RWPE1 (cell line): ENCODE measurements around the gene CNFN.

Experiments used
- CTCF ChIA-PET: fragments of 350-600 bp; sonication (Branson Sonifier 250); formaldehyde crosslinking; extraction: SDS; loops from one replicate; lab custom pipeline; 2021; lab: Yijun Ruan, JAX
- POLR2A ChIA-PET: fragments of 400-600 bp; formaldehyde crosslinking; extraction: SDS; loops from one replicate; lab custom pipeline; 2020; ENCODE audit warnings: antibody characterized with exemption; ENCODE audit not compliant: low non-redundant PET; lab: Yijun Ruan, JAX
- DNase-seq: peaks from one replicate; pipeline ENCODE4 v3.0.0; 2012; ENCODE audit warnings: low spot score
- H3K27ac ChIP-seq: fragments of 450-650 bp; 2 replicates; pipeline ENCODE4 v1.5.1; 2017
- TF ChIP-seq, protein P1 (sequence below): fragments of 450-650 bp; conservative IDR thresholded peaks from 2 replicates; pipeline ENCODE4 v1.5.1; 2017; ENCODE audit warnings: low read depth, mild to moderate bottlenecking

Gene CNFN

DNA sequence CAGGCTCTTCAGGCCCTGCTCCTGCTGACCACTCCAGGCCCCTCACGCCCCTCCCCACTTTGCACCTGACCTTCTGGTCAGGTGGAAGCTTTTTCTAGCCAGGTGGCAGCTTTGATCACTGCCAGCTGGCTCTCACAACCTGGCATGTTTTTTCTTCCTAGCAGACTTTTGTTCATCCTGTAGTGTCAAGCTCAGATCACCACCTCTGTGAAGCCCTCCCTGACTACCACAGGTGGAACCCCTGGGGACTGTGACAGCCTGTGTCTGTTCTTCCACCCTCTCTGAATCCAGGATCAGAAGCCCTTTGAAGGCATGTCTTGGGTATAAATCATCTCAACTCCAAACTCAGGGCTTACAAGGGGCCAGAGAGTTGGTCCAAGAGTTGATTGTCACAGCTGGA lies 10.3 kb upstream of the CNFN start:
- ChIA-PET CTCF (interaction anchor here (0.6 to 1.4 kb wide), 7 partner anchors 9 to 292 kb away, joined by 3 to 5 read pairs (median 3); partner anchors contain the start of gene POU2F2), POLR2A (interaction anchor here (0.6 kb wide), 1 partner anchor 264 kb away, joined by 7 read pairs; no protein-coding TSS in a partner anchor)
- H3K27ac ChIP-seq: peak overlapping the region; percentile 58

GRCh38 chr19:42397263-42398166 lies 7.4 kb upstream of the CNFN start:
- TF ChIP-seq, protein P1, sequence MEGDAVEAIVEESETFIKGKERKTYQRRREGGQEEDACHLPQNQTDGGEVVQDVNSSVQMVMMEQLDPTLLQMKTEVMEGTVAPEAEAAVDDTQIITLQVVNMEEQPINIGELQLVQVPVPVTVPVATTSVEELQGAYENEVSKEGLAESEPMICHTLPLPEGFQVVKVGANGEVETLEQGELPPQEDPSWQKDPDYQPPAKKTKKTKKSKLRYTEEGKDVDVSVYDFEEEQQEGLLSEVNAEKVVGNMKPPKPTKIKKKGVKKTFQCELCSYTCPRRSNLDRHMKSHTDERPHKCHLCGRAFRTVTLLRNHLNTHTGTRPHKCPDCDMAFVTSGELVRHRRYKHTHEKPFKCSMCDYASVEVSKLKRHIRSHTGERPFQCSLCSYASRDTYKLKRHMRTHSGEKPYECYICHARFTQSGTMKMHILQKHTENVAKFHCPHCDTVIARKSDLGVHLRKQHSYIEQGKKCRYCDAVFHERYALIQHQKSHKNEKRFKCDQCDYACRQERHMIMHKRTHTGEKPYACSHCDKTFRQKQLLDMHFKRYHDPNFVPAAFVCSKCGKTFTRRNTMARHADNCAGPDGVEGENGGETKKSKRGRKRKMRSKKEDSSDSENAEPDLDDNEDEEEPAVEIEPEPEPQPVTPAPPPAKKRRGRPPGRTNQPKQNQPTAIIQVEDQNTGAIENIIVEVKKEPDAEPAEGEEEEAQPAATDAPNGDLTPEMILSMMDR: no peak
- ChIA-PET POLR2A (interaction anchor here (0.7 kb wide), 1 partner anchor 133 kb away, joined by 3 read pairs; no protein-coding TSS in a partner anchor), CTCF (interaction anchor here (1.0 to 1.2 kb wide), 2 partner anchors 23 to 41 kb away, joined by 3 to 5 read pairs; no protein-coding TSS in a partner anchor)
- DNase-seq: no peak
- peak overlapping the region; percentile 95 for H3K27ac ChIP-seq

More for the DNA sequence above, 10.3 kb upstream of the CNFN start:
- DNase-seq: no peak
- TF ChIP-seq, protein P1: no peak

DNA sequence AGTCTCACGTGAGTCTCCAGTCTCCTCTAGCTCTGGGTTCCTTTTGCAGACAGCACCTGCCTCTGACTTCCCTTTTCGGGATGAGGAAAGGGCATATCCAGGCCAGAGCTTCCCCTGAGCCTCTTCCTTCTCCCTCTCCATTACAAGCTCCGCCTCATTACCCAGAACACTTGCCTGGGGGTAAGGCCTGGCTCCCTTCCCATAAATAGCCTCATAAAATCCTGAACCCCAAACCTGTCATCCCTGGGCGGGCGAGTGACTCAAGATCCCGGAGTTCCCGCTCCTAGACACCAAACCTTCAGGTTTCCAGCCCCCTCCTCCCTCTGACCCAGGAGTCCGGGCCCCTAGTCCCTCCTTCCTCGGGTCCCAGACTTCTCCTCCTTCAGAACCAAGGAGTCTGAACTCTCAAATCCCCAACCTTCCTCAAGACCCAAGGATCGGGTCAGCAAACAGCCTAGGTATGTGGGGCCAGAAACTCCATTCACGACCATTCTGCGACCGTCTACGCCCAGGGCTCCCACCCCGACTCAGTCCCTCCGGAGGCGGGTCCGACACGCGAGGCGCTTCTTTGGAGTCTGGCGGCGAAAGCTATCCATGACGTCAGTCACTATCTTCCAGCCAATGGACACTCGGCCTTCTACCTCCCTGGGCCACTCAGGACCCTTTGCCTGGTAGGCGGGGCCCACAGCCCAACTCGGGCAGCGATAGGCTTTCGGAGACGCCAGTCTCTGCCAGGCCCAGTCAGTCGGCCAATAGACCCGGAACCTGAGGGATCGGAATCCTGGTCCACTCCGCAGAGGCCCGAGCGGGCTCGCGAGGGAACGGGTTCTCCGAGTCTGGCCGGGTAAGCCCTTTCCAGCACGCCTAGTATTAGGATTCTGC lies 6.5 kb upstream of the CNFN start:
- TF ChIP-seq, protein P1: no peak
- peak; percentile 100 for DNase-seq
- CTCF ChIA-PET: interaction anchor here (0.9 to 1.2 kb wide), 3 partner anchors 9 to 42 kb away, joined by 3 to 5 read pairs (median 4); no protein-coding TSS in a partner anchor
- POLR2A ChIA-PET: interaction anchor here (0.5 to 0.7 kb wide), 2 partner anchors 12 to 133 kb away, joined by 3 to 5 read pairs; no protein-coding TSS in a partner anchor
- H3K27ac ChIP-seq: peak overlapping the region; percentile 95

DNA sequence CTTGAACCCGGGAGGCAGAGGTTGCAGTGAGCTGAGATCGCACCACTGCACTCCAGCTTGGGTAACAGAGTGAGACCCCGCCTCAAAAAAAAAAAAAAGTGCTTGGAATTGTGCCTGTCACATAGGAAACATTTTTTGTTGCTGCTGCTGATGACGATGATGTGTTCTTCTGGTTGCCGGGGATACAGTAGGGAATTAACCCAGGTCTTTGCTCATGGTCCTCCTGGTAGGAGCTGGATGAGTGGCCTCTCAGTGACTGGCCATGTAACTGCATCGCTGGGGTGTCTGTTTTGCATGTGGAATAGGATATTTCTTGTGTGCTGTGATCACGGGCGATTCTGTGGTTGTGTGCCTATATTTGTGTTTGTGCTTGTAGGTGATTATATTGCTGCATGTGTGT lies 4.7 kb upstream of the CNFN start:
- H3K27ac ChIP-seq: no peak overlapping the region
- POLR2A ChIA-PET: no interaction called here
- DNase-seq: no peak
- TF ChIP-seq, protein P1: no peak
- CTCF ChIA-PET: interaction anchor here (0.6 kb wide), 1 partner anchor 49 kb away, joined by 9 read pairs; no protein-coding TSS in a partner anchor

GRCh38 chr19:42392165-42392564 lies 2.1 kb upstream of the CNFN start:
- TF ChIP-seq, protein P1: no peak
- ChIA-PET CTCF (interaction anchor here (0.6 kb wide), 1 partner anchor 149 kb away, joined by 3 read pairs; no protein-coding TSS in a partner anchor), POLR2A (no interaction called here)
- no peak overlapping the region for H3K27ac ChIP-seq
- no peak for DNase-seq
